ENCODE data around the gene COPB2. TPM values are rescaled to one million over a fixed set of nuclear protein-coding genes. Genes with fewer than 3 reads are reported as not detected.

Gene COPB2
- total RNA-seq, 1 experiment from 2014 or later, result 138 TPM

- peaks cover 38% of the 10 kb centered on the region for H3K27me3 ChIP-seq (replicated peaks; ENCODE audit: insufficient read depth, low read depth, low read length, poor library complexity)
- H3K9me3 ChIP-seq (ENCODE audit: low read depth, low read length, poor library complexity, severe bottlenecking), result no peaks in the 10 kb centered on the region
- intact Hi-C loops (cut with micrococcal nuclease; ENCODE audit: unreplicated experiment), result loop anchor here (2.0 to 10.0 kb wide), 3 partner anchors 217 to 911 kb away; partner anchors contain the start of gene CEP70
- no peaks in the 10 kb centered on the region for H3K4me1 ChIP-seq (ENCODE audit: insufficient read depth, low read length, poor library complexity, severe bottlenecking)
- TF ChIP-seq EZH2 (IDR thresholded peaks at IDR 0.05; ENCODE audit: borderline replicate concordance, low read depth, low read length, poor library complexity, severe bottlenecking), result no peak
- TF ChIP-seq CTCF (conservative IDR thresholded peaks at IDR 0.05; ENCODE audit: low read depth, low read length), result no peak
- ChIA-PET POLR2A (ENCODE audit: low non-redundant PET) (no interaction called here), CTCF (no interaction called here)
- H3K36me3 ChIP-seq (ENCODE audit: insufficient read depth, low read length, poor library complexity, severe bottlenecking), result no peaks in the 10 kb centered on the region
- no peak overlapping the region for H3K27ac ChIP-seq (ENCODE audit: low read depth, low read length, poor library complexity, severe bottlenecking)
- H3K4me3 ChIP-seq (ENCODE audit: low read depth, low read length, poor library complexity, severe bottlenecking), result no peak overlapping the region
- DNase-seq (ENCODE audit: low spot score), result no peak
- BruUV-seq (replicated peaks), result no TSS peak
Measured at GRCh38 chr3:139327861-139328260, 61.6 kb downstream of the COPB2 start.

GRCh38 chr3:139327231-139327630, 62.2 kb downstream of the COPB2 start:
- ChIA-PET POLR2A (ENCODE audit: low non-redundant PET) (no interaction called here), CTCF (no interaction called here)
- H3K4me1 ChIP-seq (ENCODE audit: insufficient read depth, low read length, poor library complexity, severe bottlenecking), result no peaks in the 10 kb centered on the region
- H3K27ac ChIP-seq (ENCODE audit: low read depth, low read length, poor library complexity, severe bottlenecking), result no peak overlapping the region
- no peak for DNase-seq (ENCODE audit: low spot score)
- H3K4me3 ChIP-seq (ENCODE audit: low read depth, low read length, poor library complexity, severe bottlenecking), result no peak overlapping the region
- no peaks in the 10 kb centered on the region for H3K9me3 ChIP-seq (ENCODE audit: low read depth, low read length, poor library complexity, severe bottlenecking)
- no peaks in the 10 kb centered on the region for H3K36me3 ChIP-seq (ENCODE audit: insufficient read depth, low read length, poor library complexity, severe bottlenecking)
- intact Hi-C loops (cut with micrococcal nuclease; ENCODE audit: unreplicated experiment), result loop anchor here (5.0 to 10.0 kb wide), 2 partner anchors 732 to 910 kb away; partner anchors contain the start of gene CEP70
- no peak for TF ChIP-seq EZH2 (IDR thresholded peaks at IDR 0.05; ENCODE audit: borderline replicate concordance, low read depth, low read length, poor library complexity, severe bottlenecking)
- no peak for TF ChIP-seq CTCF (conservative IDR thresholded peaks at IDR 0.05; ENCODE audit: low read depth, low read length)
- BruUV-seq (replicated peaks), result no TSS peak
- H3K27me3 ChIP-seq (replicated peaks; ENCODE audit: insufficient read depth, low read depth, low read length, poor library complexity), result peaks cover 39% of the 10 kb centered on the region

- Histone ChIP-seq H3K27ac (ENCODE audit: low read depth, low read length, poor library complexity, severe bottlenecking) (no peak overlapping the region), H3K27me3 (replicated peaks; ENCODE audit: insufficient read depth, low read depth, low read length, poor library complexity) (peaks cover 35% of the 10 kb centered on the region), H3K4me3 (ENCODE audit: low read depth, low read length, poor library complexity, severe bottlenecking) (no peak overlapping the region), H3K9me3 (ENCODE audit: low read depth, low read length, poor library complexity, severe bottlenecking) (no peaks in the 10 kb centered on the region), H3K4me1 (ENCODE audit: insufficient read depth, low read length, poor library complexity, severe bottlenecking) (no peaks in the 10 kb centered on the region), H3K36me3 (ENCODE audit: insufficient read depth, low read length, poor library complexity, severe bottlenecking) (no peaks in the 10 kb centered on the region)
- intact Hi-C loops (cut with micrococcal nuclease; ENCODE audit: unreplicated experiment), result loop anchor here (5.0 to 10.0 kb wide), 2 partner anchors 732 to 909 kb away; partner anchors contain the start of gene CEP70
- no peak for DNase-seq (ENCODE audit: low spot score)
- ChIA-PET CTCF (interaction anchor here (0.6 kb wide), 1 partner anchor 391 kb away, joined by 4 read pairs; no protein-coding TSS in a partner anchor), POLR2A (ENCODE audit: low non-redundant PET) (no interaction called here)
- BruUV-seq (replicated peaks), result no TSS peak
- no peak for TF ChIP-seq EZH2 (IDR thresholded peaks at IDR 0.05; ENCODE audit: borderline replicate concordance, low read depth, low read length, poor library complexity, severe bottlenecking)
- no peak for TF ChIP-seq CTCF (conservative IDR thresholded peaks at IDR 0.05; ENCODE audit: low read depth, low read length)
Measured at GRCh38 chr3:139326707-139327106, 62.7 kb downstream of the COPB2 start.

Data from A673 (cell line).